Fibroblast of lung (primary cell): Measurements from ENCODE around the gene PRRG3.

Experiments
- CTCF ChIP-seq, 2 donors: IDR thresholded peaks in 1 of 2; conservative IDR thresholded peaks in 1 of 2; 1 replicate in 1 of 2; 2 replicates in 1 of 2; pipeline ENCODE4 v1.5.1; 2011 to 2012; ENCODE audit warnings: low read length in 2 of 2, control low read depth in 1 of 2, inconsistent platforms in 1 of 2, low read depth in 1 of 2, mild to moderate bottlenecking in 1 of 2
- EZH2 ChIP-seq: IDR thresholded peaks from 2 replicates; pipeline ENCODE4 v1.5.1; 2012; ENCODE audit warnings: low read length, control low read depth, mild to moderate bottlenecking; ENCODE audit errors: missing control alignments

GRCh38 chrX:151688695-151689094 is 6.6 kb upstream of the PRRG3 start:
- TF ChIP-seq CTCF (conservative IDR thresholded peaks at IDR 0.05 in 1 of 2, IDR thresholded peaks at IDR 0.05 in 1 of 2; ENCODE audit: low read depth in 1 of 2, low read length in 2 of 2) (no peak), EZH2 (no peak)
